SK-N-MC (cell line): ENCODE results near the gene COQ8B.

ENCODE experiments used
- EZH2 ChIP-seq: fragments of 200-600 bp; sonication (generic); IDR thresholded peaks from one replicate; pipeline ENCODE4 v1.6.1; 2017; ENCODE audit warnings: antibody characterized with exemption
- FOXP2 ChIP-seq: optimal IDR thresholded peaks from 2 replicates; pipeline ENCODE3; 2011; ENCODE audit warnings: mild to moderate bottlenecking, moderate library complexity; ENCODE audit not compliant: insufficient read depth; ENCODE audit errors: extremely low read length, control extremely low read depth
- POLR2AphosphoS5 ChIP-seq: IDR thresholded peaks from 2 replicates; pipeline ENCODE4 v1.6.1; 2012; ENCODE audit warnings: mild to moderate bottlenecking, low read depth, low read length, borderline replicate concordance

- no peak for TF ChIP-seq EZH2
- no peak for TF ChIP-seq POLR2AphosphoS5
- no peak for TF ChIP-seq FOXP2
These were observed 2.2 kb upstream of the COQ8B start for GRCh38 chr19:40718774-40719391.
